ENCODE measurements around the gene POLE4.

POLE4 gene

DNA sequence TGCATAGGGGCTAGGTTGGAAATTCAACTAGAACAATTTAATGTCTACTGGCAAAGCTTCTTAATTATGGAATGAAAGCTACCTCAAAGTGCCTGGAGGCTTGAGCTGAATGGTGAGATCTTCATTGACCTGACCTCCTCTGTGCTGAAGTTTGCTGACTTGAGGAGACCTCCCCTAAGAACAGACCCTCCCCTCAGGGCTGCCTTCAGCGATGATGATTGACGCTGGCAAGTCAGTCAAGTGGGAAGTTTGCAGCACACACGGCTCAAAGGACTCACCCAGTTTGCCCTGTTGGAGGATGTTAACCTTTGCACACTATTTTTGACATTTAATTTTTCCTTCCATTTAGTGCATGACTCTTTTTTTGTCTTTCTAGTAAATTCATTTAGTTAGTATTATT, 17.2 kb upstream of the POLE4 start:
- no peak for DNase-seq

DNA sequence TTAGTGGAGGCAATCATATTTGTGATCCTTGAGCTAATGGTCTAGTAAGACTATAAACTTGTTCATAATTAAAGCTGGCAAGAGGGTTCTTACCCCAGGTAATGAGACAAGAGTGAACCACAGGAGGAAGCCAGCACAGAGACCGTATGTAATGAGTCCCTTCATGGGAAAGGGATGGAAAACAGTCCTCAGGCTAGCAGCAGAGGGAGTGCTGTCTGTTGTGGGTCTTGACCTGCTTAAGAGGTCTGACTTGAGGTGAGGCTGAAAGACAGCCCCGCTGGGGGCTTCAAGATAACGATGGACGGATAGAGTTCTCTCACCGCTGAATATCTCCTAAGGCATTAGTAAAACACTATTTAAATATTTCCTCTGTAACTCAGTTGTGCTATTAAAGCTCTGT, 16.2 kb upstream of the POLE4 start:
- no peak for DNase-seq

DNA sequence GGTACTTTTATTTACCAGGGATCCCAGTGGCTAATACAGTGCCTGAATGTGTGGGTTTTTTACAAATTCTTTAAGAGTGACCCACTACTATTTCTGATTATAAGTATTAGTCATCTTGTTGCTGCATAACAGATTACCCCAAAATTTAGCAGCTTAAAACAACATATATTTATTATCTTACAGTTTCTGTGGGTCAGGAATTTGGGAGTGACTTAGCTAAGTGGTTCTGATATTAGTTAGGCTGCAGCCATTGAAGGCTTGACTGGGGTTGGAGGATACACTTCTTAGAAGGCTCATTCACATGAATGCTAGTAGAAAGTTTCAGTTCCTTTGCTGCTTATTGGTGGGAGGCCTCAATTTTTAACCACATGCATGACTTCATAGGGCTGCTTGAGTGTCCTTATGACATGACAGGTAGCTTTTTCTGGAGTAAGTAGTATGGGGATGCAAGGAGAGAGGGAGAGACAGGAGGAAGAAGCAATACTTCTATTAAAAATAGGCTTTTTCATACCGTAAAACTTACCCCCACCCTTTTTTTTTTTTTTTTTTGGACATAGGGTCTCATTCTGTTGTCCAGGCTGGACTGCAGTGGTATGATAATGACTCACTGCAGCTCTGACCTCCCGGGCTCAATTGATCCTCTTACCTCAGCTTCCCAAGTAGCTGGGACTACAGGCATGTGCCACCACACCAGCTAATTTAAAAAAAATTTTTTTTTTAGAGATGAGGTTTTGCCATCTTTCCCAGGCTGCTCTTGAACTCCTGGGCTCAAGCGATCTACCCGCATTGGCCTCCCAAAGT, 13.3 kb upstream of the POLE4 start:
- DNase-seq = no peak

DNA sequence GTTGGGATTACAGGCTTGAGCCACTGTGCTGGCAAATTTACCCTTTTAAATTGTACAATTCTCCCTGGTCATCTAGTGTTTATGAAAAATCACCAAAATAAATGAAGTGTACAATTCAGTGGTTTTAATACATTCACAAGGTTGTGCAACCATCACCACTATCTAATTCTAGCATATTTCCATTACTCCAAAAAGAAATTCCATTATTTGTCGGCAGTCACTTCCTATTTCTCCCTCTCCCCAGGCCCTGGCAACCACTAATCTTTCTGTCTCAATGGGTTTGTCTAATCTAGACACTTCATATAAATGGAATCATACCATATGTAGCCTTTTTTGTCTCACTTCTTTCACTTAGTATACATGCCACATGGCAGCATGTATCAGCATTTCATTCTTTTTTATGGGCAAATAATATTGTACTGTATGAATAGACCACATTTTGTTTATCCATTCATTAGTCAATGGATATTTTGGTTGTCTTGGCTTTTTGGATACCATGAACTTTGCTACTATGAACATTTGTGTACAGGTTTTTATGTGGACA, 12.6 kb upstream of the POLE4 start:
- no peak for DNase-seq

DNA sequence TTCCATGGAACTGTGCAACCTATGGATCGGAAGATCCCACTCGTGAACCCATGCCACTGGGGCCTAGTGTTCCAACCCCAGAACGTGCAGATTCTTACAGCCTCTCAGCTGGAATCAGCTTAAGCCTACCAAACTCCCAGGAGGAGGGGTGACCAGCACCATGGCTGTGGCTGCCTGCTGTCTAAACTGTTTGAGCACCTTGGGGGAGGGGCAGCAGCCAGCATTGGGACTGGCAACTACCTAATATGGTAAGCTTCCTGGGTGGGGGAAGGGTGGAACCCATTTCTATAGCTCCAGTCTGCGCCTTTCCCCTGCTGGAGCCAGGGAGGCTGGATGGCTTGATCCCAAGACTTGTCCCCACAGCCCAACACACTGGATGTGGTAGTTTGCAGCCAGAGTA, 10.7 kb upstream of the POLE4 start:
- no peak for DNase-seq

DNA sequence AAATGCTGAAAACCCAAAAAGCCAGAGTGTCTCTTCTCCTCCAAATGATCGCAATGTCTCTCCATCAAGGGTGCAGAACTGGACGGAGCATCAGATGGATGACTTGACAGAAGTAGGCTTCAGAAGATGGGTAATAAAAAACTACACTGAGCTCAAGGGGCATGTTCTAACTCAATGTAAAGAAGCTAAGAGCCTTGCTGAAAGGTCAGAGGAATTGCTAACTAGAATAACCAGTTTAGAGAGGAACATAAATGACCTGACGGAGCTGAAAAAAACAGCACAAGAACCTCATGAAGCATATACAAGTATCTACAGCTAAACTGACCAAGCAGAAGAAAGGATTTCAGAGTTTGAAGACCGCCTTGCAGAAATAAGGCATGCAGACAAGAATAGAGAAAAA, 9.7 kb upstream of the POLE4 start:
- DNase-seq = no peak

DNA sequence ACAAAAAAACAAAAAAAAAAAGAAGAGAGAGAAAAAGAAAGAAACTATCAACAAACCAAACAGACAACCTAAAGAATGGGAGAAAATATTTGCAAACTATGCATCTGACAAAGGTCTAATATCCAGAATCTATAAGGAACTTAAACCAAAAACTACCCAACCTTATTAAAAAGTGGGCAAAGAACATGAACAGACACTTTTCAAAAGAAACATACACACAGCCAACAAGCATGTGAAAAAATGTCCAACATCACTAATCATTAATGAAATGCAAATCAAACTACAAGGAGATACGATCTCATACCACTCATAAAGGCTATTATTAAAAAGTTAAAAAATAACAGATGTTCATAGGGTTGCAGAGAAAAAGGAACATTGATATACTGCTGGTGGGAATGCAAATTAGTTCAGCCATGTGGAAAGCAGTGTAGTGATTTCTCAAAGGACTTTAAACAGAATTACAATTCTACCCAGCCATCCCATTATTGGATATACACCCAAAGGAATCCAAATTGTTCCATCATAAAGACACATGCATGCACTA, 7.2 kb upstream of the POLE4 start:
- no peak for DNase-seq

DNA sequence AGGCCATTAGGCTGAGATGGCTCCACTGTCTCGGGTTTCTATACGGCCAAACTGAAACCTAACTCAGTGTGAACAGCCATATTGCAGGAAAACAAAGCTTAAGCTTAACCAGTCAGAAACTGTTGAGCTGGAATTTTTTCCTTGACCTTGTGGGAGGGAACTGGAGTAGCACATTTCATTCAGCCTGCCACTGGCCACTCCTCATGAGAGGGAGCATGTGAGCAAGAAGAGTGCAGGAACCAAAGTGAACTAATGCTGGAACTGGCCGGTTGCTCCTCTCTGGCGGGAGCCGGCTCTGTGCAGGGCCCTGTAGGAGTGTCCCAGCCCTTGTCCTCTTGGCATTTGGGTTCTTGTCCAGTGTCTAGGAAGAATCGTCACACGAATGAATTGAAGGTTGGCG, 5.9 kb upstream of the POLE4 start:
- no peak for DNase-seq

DNA sequence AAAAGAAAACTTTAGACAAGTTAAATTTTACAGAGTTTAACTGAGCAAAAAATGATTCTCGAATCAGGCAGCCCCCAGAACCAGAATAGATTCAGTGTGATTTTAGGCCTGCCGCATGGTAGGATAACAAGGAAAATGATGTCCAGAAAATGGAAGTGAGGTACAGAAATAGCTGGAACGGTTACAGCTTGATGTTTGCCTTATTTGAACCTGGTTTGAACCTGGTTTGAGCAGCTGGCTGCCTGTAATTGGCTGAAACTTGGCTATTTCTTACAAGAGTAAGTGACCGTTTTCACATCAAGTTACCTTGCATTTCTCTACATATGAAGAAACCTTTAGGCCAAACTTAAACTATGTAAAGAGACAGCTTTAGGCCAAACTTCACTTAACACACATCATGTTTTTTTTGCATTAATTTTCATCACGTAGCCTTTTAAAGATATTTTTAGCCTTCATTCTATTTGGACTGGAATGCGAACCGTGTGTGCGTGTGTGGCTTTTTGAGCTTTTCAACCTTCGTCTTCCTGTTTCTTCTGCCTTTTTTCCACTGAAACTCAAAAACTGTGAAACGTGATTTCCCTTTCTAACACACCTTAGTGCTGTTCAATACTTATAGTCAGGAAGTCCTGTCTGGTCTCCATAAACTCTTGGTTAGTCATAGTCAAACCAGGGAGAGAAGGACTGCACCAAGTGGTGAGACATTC, 4.5 kb upstream of the POLE4 start:
- DNase-seq = no peak

DNA sequence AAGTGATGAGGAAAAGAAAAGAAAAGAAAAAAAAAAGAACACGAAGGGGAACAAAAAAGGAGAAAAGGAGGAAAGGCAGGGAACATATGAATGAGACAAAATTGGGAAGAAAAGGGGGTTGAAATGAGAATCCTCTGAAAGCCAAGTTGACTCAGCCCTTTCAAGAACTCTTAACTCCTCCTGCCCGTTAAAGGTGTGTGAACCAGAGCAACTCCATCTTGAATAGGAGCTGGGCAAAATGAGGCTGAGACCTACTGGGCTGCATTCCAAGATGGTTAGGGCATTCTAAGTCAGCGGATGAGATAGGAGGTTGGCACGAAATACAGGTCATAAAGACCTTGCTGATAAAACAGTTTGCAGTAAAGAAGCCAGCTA, 4.0 kb upstream of the POLE4 start:
- DNase-seq = no peak

DNA sequence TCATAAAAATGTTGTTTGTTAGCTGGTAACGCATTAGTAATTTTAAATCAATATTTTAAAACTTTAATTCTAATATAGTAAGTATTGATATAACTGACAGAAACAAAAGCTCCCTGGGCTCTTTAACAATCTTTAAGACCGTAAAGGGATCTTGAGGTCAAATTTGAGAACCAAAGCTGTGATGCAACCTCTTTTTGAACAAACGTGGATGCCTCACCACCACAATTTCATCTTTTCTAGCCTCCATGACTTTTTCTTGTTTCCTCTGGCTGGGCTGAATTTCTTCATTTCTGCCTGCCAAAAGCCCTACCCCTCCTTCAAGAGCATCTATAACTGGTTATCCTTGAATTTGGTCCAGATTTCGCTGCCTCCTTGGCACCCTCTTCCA, 563 bp upstream of the POLE4 start:
- DNase-seq = no peak

DNA sequence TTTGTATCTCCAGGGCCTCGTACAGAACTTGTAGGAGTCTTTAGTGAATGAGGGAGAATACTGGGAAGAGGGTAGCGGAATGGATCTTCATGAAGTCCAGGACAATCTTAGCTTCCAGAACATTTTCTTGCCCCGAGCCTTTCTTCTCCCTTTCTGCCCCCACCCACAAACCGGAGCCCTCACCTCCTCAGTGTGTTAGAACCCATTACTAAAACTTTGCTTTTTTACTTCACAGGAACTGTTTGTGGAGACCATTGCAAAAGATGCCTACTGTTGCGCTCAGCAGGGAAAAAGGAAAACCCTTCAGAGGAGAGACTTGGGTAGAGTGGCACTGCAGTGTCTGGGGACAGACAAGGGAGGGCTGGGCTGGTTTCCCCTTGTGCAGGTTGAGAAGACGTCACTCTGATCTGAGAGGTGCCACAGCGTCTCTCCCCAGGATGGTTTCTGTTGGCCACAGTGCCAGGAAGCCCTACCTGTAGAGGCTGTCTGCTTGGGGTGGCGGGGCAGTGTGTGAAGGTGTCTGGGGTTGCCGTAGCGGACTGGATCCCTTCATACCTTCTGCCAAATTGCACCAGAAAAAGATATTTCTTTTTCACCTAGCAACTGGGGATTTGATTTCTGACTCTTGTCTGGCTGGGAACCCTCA, 786 bp downstream of the POLE4 start:
- no peak for DNase-seq

DNA sequence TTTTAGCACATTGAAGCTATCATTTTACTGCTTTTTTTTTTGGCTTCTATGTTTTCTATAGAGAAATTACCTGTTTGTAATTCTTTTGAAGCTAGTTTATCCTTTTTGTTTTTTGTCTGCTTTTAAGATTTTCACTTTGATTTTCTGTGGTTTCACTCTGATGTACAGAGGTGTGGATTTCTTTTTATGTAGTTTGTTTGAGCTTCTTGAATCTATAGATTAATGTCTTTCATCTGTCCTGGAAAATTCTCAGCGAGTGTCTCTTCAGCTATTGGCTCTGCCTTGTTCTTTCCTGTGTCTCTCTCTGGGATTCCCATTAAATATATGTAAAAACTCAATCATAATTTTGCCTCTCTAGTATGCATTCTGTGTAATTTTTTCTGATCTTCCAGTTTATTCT, 8.4 kb downstream of the POLE4 start:
- DNase-seq = no peak

DNA sequence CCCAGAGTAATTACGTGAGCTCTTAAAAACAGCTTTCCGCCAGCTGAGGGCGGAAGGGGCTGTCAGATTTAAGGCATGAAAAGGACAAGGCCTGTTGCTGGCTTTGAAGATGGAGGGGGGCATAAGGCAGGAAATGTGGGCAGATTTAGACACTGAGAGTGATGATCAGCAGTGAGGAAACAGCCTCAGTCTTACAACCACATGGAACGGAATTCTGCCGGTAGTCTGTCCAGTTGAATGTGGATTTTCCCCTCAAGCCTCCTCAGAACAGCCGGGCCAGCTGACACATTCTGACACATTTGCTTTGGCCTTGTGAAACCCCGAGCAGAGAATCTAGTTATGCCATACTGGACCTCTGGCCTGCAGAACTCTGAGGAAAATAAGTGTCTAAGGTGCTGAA, 16.6 kb downstream of the POLE4 start:
- no peak for DNase-seq

DNA sequence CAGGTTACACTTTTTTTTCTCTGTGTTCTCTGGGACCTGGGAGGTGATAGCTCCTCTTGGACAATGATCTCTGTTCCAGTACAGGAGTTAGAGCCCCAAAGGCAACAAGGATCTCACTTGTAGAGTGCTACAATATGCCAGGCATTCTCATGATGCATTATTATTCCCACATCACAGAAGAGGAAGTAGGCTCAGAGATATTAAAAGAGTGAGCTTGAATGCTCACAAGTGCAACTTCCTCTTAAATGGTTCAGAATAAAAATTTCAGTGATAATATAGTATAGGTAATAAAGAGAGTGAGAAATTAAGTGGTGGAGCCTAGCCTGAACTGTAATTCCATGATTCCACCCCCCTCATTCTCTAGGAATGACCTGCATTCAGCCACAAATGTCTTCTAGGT, 21.4 kb downstream of the POLE4 start:
- DNase-seq = no peak

DNA sequence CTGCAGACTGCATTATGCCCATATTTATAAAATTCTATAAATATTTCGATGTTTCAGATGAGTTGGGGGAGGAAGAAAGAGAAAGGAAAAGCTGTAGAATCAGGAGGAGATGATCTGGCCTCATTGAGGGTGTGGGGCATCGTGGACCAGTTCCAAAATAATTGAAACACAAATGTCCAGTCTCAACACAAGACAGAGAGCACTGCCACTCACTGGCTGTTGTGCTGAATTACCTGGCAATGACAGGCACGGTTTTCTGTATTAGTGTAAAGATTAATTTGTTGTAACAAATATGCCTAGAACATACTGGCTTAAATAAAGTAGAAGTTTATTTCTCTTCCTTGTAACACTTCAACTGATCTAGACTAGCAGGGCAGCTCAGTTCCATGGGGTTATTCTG, 24.1 kb downstream of the POLE4 start:
- DNase-seq = no peak

DNA sequence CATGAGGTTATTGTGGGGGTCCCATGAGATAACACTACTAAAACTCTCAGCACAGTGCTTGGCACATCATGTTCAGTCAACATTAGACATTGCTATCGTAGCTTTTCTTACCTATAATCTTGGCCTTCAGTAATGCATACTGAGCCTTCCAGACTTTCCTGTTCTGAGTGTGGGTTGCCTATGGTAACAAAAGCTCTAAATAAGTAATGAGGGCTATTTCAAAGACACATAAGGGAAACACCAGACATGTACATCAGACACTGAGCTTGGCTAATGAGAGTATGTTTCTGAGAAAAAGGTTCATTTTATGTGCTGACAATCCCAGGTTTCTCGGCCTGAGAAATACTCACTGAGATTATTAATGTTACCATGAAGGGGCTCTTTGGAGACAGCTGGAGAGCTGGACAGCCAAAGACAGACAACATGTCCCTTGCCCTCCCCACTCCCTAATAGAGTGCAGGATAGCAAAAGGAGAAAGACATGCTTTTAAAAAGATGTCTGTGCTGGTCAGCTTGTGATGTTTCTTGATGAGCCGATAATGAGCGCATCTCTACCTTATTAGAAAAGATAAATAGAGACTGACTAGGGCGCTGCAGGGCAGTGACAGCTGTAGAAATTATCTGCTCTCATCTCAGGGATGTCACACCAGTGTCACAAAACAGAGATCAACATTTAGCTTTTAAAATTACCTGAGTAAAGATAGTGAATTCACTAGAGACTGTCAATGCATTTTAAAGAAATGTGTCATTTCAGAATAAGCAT, 25.4 kb downstream of the POLE4 start:
- no peak for DNase-seq

DNA sequence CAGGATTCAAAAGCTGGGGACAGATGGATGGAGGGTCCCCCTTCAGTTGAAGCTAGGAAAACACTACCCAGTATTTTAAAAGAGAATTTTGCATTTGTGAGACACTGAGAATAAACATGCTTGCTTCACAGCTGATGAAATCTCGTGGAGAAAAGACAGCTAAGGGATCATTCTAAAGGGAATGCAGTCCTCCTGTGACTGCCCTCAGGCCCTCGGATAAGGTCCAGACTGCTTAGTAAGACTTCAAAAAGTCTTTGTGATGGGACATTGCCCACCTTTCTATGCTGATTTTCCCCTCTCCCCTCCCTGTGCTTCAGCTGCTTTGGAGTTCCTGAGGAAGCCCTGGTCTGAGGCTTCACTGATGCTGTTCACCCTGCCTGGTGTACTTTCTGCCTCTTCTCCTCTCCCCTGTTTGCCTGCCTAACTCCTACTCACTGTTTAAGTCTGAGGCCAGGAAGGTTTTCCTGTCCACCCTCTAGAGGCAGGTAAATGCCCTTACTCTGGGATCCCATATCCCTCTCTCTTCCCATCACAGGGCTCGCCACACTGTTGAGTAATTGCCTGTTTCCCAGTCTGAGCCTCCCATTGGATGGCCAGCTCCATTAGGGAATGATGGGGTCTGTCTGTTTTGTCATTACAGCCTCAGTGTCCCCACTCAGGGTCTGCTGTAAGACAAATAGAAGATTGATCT, 26.6 kb downstream of the POLE4 start:
- DNase-seq = no peak

DNA sequence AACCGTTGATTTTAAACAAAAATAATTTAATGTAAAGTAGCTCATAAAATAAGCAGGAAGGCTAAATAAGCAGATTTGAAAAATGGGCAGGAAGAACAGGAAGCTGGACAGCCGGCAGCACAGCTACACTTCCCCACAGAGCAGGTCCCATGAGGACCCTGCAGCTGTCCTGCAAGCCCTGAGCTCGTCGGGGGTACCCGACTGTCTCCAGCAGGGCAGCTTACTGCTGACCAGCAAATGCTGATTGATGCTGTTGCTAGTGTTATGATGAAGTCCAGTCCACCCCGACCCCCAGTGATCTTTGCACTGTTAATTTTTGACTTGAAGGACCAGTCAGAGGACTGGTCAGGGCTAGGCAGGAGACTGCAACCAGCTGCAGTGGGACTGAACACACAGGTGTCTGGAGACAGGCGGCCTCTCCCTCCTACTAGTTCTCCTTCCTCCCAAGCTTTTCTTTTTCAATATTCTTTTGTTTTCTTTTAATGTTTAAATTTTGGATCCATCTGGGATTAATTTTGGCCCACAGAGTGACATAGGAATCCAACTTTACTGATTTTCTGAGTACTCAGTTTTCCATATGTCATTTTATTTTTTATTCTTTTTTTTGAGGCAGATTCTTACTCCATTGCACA, 27.7 kb downstream of the POLE4 start:
- no peak for DNase-seq

DNA sequence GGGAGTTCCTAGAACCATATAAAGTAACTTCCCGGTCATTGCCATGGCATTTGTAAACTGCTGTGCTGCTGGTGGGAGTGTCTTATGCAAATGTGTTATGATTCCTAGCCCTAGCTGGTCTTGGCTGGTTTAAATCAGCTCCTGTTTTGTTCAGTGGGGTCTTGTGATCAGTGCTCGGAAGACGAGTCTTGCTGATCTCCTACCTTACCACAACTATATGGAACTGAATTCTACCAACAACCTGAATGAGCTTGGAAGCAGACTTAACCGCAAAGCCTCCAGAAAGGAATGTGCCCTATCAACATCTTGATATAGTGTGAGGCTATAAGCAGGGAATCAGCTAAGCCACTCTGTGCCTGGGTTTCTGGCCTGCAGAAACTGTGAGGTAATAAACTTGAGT, 33.5 kb downstream of the POLE4 start:
- no peak for DNase-seq

DNA sequence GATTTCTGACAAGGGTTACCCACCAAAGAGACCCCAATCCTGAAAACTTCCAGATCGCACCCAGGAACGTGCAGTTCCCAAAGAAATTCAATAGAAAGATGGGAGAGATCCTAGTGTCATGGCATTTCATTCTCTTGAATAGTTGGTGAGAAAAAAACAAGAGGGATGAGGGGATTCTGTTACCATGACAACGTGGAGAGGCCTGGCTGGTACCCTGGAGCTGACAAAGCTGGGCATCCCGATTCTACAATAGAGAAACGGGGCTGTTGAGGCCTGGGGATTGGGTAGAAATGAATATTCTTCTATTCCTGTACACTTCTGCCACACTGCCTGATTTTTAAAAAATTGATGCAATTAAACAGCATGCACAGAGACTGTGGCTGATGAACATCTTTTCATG, 41.0 kb downstream of the POLE4 start:
- no peak for DNase-seq

DNA sequence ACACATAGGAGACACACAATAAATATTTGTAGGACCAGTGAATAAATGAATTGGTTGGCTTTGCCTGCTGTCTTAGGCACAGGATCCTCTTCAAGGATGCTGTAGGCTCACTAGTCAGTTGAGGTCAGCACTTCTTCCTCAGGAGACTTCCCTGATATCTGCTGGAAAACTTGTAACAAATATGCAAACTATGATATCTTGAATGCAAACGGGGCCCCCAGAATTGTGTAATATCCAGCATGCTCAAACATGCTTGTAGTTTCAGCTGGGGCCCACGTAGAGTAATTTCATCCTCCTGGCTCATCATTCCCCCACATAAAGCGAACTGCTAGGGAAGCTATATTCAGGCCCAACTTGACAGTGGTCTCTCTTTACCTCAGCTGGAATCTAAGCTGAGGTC, 43.6 kb downstream of the POLE4 start:
- no peak for DNase-seq

Measured in DMS79 (cell line).